ENCODE results near the gene DERL2.

Gene DERL2

DNA sequence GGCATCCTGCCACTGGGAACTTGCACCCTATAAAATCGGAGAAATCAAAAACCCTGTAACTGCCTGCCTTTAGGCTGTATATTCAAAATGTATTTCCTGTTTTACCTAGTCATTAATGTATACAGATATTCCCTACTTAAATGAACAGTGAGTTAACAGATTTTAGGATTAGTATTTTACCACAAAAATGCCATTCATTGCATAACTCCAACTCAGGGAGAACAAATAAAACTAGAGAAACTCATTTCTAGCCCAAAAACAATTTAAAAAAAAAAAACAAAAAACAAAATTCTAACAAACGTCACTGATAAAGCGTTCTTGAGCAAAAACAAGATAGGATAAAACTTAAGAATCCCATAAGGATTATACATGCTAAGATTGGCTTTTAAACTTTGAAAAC lies 13.5 kb downstream of the DERL2 start:
- Histone ChIP-seq H3K4me1 (ENCODE audit: control insufficient read depth in 1 of 2, insufficient read depth in 1 of 2, low read depth in 1 of 2, low read length in 1 of 2) (peaks cover 17% of the 10 kb centered on the region in 2 experiments), H3K9me3 (no peaks in the 10 kb centered on the region), H3K4me3 (ENCODE audit: low read depth in 1 of 2, low read length in 1 of 2) (no peak overlapping the region), H3K36me3 (peaks cover 50% of the 10 kb centered on the region), H3K27me3 (no peaks in the 10 kb centered on the region), H3K27ac (no peak overlapping the region)
- TF ChIP-seq, protein P1, sequence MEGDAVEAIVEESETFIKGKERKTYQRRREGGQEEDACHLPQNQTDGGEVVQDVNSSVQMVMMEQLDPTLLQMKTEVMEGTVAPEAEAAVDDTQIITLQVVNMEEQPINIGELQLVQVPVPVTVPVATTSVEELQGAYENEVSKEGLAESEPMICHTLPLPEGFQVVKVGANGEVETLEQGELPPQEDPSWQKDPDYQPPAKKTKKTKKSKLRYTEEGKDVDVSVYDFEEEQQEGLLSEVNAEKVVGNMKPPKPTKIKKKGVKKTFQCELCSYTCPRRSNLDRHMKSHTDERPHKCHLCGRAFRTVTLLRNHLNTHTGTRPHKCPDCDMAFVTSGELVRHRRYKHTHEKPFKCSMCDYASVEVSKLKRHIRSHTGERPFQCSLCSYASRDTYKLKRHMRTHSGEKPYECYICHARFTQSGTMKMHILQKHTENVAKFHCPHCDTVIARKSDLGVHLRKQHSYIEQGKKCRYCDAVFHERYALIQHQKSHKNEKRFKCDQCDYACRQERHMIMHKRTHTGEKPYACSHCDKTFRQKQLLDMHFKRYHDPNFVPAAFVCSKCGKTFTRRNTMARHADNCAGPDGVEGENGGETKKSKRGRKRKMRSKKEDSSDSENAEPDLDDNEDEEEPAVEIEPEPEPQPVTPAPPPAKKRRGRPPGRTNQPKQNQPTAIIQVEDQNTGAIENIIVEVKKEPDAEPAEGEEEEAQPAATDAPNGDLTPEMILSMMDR (IDR thresholded peaks at IDR 0.05) = no peak

DNA sequence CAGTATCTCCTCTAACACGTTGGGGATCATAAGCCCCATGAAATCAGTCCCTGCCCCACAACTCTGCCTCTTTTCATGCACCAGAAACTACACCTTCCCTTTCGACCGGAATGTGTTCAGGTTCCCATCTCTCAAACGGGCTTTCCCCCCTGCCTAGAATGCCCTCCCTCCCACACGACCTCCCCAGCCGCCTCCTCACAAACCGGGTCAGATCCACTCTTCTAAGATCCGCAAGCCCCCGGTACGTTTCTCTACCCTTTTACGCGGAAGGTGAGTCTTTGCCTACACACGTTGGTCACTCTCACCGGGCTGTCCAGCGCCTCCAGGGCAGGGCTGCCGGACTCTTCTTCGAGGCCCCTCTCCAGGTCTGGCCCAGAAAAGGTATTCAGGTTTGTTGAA lies 17.9 kb downstream of the DERL2 start:
- Histone ChIP-seq H3K27ac (peak overlapping the region; percentile 71), H3K4me3 (ENCODE audit: low read depth in 1 of 2, low read length in 1 of 2) (peak overlapping the region; percentile 81 to 95), H3K4me1 (ENCODE audit: control insufficient read depth in 1 of 2, insufficient read depth in 1 of 2, low read depth in 1 of 2, low read length in 1 of 2) (peaks cover 27 to 29% of the 10 kb centered on the region in 2 experiments), H3K27me3 (no peaks in the 10 kb centered on the region), H3K36me3 (peaks cover 10% of the 10 kb centered on the region), H3K9me3 (no peaks in the 10 kb centered on the region)
- TF ChIP-seq, protein P1 (IDR thresholded peaks at IDR 0.05) = no peak

DNA sequence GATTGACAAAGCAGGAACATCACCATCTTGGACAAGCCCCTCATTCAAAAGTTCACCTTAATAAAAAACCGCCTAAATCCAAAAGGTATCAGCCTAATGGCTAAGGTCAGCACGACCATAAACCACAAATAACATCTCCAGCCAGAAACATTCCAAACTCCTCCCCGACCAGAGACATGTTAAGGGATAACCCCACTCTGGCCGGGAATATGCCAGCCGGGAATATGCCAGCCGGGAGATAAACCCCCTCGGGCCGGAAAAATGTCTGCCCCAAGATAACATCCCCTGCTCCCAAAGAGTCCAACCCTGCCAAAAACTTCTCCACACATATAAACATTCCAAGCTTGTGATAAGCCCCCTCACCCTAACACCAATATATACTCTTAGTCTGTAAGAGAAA lies 18.6 kb downstream of the DERL2 start:
- Histone ChIP-seq H3K27me3 (no peaks in the 10 kb centered on the region), H3K4me1 (ENCODE audit: control insufficient read depth in 1 of 2, insufficient read depth in 1 of 2, low read depth in 1 of 2, low read length in 1 of 2) (peaks cover 34 to 35% of the 10 kb centered on the region in 2 experiments), H3K27ac (no peak overlapping the region), H3K4me3 (ENCODE audit: low read depth in 1 of 2, low read length in 1 of 2) (peak overlapping the region in 1 of 2 experiments; percentile 95), H3K36me3 (peaks cover 7% of the 10 kb centered on the region), H3K9me3 (no peaks in the 10 kb centered on the region)
- TF ChIP-seq, protein P1 (IDR thresholded peaks at IDR 0.05) = no peak

DNA sequence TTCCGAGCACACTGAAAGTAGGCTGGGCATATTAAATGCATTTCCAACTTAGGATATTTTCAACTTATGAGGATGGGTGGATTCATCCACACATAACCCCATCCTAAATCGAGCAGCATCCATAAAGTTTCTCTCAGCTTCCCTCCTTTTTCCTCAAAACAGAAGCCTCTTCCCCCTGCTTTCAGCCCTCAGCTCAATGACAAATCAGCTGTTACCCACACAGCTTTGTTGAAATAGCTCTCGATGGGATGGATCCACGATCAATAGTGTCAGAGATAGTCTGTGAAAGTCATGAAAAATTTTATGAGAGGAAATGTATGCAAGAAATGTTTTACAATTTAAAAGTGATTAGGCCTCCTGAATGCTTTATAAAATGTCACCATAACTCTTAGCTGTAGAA lies 19.7 kb downstream of the DERL2 start:
- Histone ChIP-seq H3K36me3 (no peaks in the 10 kb centered on the region), H3K27me3 (no peaks in the 10 kb centered on the region), H3K4me3 (ENCODE audit: low read depth in 1 of 2, low read length in 1 of 2) (no peak overlapping the region), H3K4me1 (ENCODE audit: control insufficient read depth in 1 of 2, insufficient read depth in 1 of 2, low read depth in 1 of 2, low read length in 1 of 2) (peaks cover 37 to 39% of the 10 kb centered on the region in 2 experiments), H3K9me3 (no peaks in the 10 kb centered on the region), H3K27ac (no peak overlapping the region)
- TF ChIP-seq, protein P1 (IDR thresholded peaks at IDR 0.05) = no peak

DNA sequence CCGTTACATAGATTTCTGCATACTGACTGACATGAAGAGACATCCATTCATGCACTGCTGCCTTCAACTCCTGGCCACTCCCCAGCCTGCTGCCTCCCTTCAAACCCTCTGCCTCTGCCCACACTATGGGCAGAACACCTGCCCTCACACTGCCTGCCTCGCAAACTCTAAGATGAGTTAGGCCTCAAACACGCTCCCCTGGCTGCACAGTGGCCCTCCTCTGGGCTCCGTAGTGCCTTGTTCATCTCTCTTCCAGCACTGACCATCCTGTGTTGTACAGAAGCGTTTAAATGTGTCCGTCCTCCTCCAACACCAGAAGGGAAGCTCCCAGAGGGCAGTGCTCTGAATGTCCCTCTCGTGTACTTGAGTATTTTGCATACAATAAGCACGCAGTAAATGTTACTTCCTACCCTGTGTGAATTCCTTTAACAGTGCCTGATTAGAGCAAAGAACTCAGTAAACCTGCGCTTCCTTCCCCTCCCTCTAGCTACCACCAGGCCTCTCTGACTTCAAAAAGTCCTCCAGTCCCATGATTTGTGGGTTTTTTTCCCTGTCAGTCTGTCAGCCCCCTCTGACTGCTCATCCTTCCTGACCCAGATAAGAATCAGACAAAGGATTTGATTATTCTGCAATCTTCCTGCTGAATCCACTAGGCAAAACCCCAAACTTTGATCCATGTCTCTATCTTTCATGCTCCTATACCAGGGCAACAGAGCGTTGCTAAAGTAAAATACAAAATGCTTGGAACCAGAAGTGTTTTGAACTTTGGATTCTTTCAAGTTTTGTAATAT lies 21.1 kb downstream of the DERL2 start:
- Histone ChIP-seq H3K4me1 (ENCODE audit: control insufficient read depth in 1 of 2, insufficient read depth in 1 of 2, low read depth in 1 of 2, low read length in 1 of 2) (peaks cover 34 to 39% of the 10 kb centered on the region in 2 experiments), H3K27ac (no peak overlapping the region), H3K27me3 (no peaks in the 10 kb centered on the region), H3K36me3 (no peaks in the 10 kb centered on the region), H3K4me3 (ENCODE audit: low read depth in 1 of 2, low read length in 1 of 2) (no peak overlapping the region), H3K9me3 (no peaks in the 10 kb centered on the region)
- TF ChIP-seq, protein P1 (IDR thresholded peaks at IDR 0.05) = no peak
